HepG2 (cell line): ENCODE data around the gene SMPD3. TPM values are rescaled to one million over a fixed set of nuclear protein-coding genes. Genes with fewer than 3 reads are reported as not detected.

Experiments used
- ETV6 ChIP-seq: sonication (generic); formaldehyde crosslinking; conservative IDR thresholded peaks from 2 replicates; pipeline ENCODE4 v1.4.0; 2020; ENCODE audit warnings: missing genetic modification reagents
- GMEB1 ChIP-seq: sonication (generic); formaldehyde crosslinking; IDR thresholded peaks from 2 replicates; pipeline ENCODE4 v1.5.1; 2020; ENCODE audit warnings: missing genetic modification reagents, mild to moderate bottlenecking, borderline replicate concordance
- HNRNPLL ChIP-seq: fragments of 200-400 bp; formaldehyde crosslinking; IDR thresholded peaks from 2 replicates; pipeline ENCODE4 v1.6.1; 2017; ENCODE audit warnings: mild to moderate bottlenecking, low read depth, low read length; ENCODE audit not compliant: poor library complexity, severe bottlenecking
- MTF2 ChIP-seq: sonication (generic); formaldehyde crosslinking; IDR thresholded peaks from 2 replicates; pipeline ENCODE4 v1.5.0; 2020; ENCODE audit warnings: missing genetic modification reagents, borderline replicate concordance
- NRL ChIP-seq: sonication (generic); formaldehyde crosslinking; IDR thresholded peaks from 2 replicates; pipeline ENCODE4 v1.5.0; 2020; ENCODE audit warnings: missing genetic modification reagents, mild to moderate bottlenecking, moderate library complexity, borderline replicate concordance
- TCF12 ChIP-seq, 2 experiments: fragments of 450-650 bp in 1 of 2; sonication (generic) in 1 of 2; formaldehyde crosslinking in 1 of 2; IDR thresholded peaks; 2 replicates each; pipeline versions ENCODE4 v1.6.1 to v1.8.0; 2017 to 2022; ENCODE audit warnings: antibody characterized with exemption in 1 of 2, mild to moderate bottlenecking in 1 of 2, missing genetic modification reagents in 1 of 2, moderate library complexity in 1 of 2
- ZBTB44 ChIP-seq: sonication (generic); formaldehyde crosslinking; IDR thresholded peaks from 2 replicates; pipeline ENCODE4 v1.4.0; 2020; ENCODE audit warnings: missing genetic modification reagents
- ZFP36L1 ChIP-seq: sonication (generic); formaldehyde crosslinking; IDR thresholded peaks from 2 replicates; pipeline ENCODE4 v1.8.0; 2022; ENCODE audit warnings: mild to moderate bottlenecking, missing genetic modification reagents, moderate library complexity
- ZNF136 ChIP-seq: sonication (generic); formaldehyde crosslinking; IDR thresholded peaks from 2 replicates; pipeline ENCODE4 v1.8.1; 2022; ENCODE audit warnings: low read depth, mild to moderate bottlenecking, moderate library complexity, missing genetic modification reagents
- ZNF230 ChIP-seq: sonication (generic); formaldehyde crosslinking; IDR thresholded peaks from 2 replicates; pipeline ENCODE4 v1.4.0; 2020; ENCODE audit warnings: mild to moderate bottlenecking, missing genetic modification reagents
- ZNF317 ChIP-seq: sonication (generic); formaldehyde crosslinking; IDR thresholded peaks from 2 replicates; pipeline ENCODE4 v1.5.0; 2020; ENCODE audit warnings: mild to moderate bottlenecking, missing genetic modification reagents
- ZNF574 ChIP-seq: sonication (generic); formaldehyde crosslinking; IDR thresholded peaks from 2 replicates; pipeline ENCODE4 v1.4.0; 2020; ENCODE audit warnings: missing genetic modification reagents
- ZNF644 ChIP-seq: IDR thresholded peaks from 2 replicates; pipeline ENCODE4 v1.6.1; 2016; ENCODE audit warnings: low read depth
- ZNF678 ChIP-seq: sonication (generic); formaldehyde crosslinking; IDR thresholded peaks from 2 replicates; pipeline ENCODE4 v1.4.0; 2020; ENCODE audit warnings: mild to moderate bottlenecking, missing genetic modification reagents
- polyA plus RNA-seq, 8 experiments: library from polyadenylated mRNA; depleted of rRNA in 3 of 8; stranded (reverse) in 7 of 8; unstranded in 1 of 8; fragments of >200 nt; fragmentation: Illumina TruSeq in 4 of 8; extraction: Trizol in 4 of 8; gene quantifications; 2 replicates each; pipeline versions ENCODE4 v1.2.1 to v1.2.3, GENCODE V29; 2011 to 2016; ENCODE audit warnings: low read depth in 4 of 8, missing spikeins in 1 of 8, mixed read lengths in 1 of 8; ENCODE audit not compliant: insufficient read depth in 1 of 8
- total RNA-seq, 5 experiments: library from RNA; depleted of rRNA; stranded (reverse); fragments of >200 nt; fragmentation: Illumina TruSeq; extraction: Trizol; gene quantifications; 2 replicates each; pipeline ENCODE4 v1.2.3, GENCODE V29; 2016; ENCODE audit warnings: low read depth in 1 of 5

Gene SMPD3
- total and polyA plus RNA-seq, 2 of the 13 experiments (the other 11 are each of a cell fraction or from before 2014, with no cell fraction given), result 0.07 to 0.32 TPM

- peak; percentile 98; the same call in 1 of the 2 replicates for TF ChIP-seq ZNF678 (CRISPR knock-in tag)
- peak; percentile 97; the same call in 1 of the 2 replicates for TF ChIP-seq ETV6 (CRISPR knock-in tag)
- TF ChIP-seq ZNF136 (CRISPR knock-in tag), result peak; percentile 98
- peak; percentile 98 for TF ChIP-seq GMEB1 (CRISPR knock-in tag)
- peak; percentile 99 for TF ChIP-seq ZNF230
- peak; percentile 99 for TF ChIP-seq ZFP36L1
- TF ChIP-seq ZNF644, result peak; percentile 32; the same call in 1 of the 2 replicates
- peak; percentile 94 for TF ChIP-seq HNRNPLL
- peak; percentile 96 for TF ChIP-seq ZNF574 (CRISPR knock-in tag)
- TF ChIP-seq ZNF317 (CRISPR knock-in tag), result peak; percentile 95
- peak; percentile 100 for TF ChIP-seq NRL
- no peak for TF ChIP-seq TCF12 (IDR thresholded peaks at IDR 0.05)
- TF ChIP-seq TCF12 (CRISPR knock-in tag; IDR thresholded peaks at IDR 0.05), result 0 out of 2 replicates have a peak, but pooled peaks have one; percentile 52
- peak; percentile 97 for TF ChIP-seq ZBTB44
- TF ChIP-seq MTF2 (CRISPR knock-in tag), result peak; percentile 93; the same call in 1 of the 2 replicates
Measured at GRCh38 chr16:68310774-68311511, 137.4 kb downstream of the SMPD3 start, which contains the start of the genes PRMT7 and SLC7A6OS (continued).
